B cell (primary cell): ENCODE data around the gene SPG7. TPM values are rescaled to one million over a fixed set of nuclear protein-coding genes. Genes with fewer than 3 reads are reported as not detected.

ENCODE experiments used
- ATAC-seq: fragments of 200-7000 bp; cut with Tn5 transposase; one replicate; pipeline ENCODE4 v1.10.0; 2021; ENCODE audit warnings: low read depth, mild to moderate bottlenecking, moderate number of reproducible peaks, moderate library complexity
- CTCF ChIA-PET: fragments of 350-600 bp; sonication (Branson Sonifier 250); formaldehyde crosslinking; loops from one replicate; lab custom pipeline; 2021; ENCODE audit warnings: antibody characterized with exemption, inconsistent platforms; lab: Charles Lee
- POLR2A ChIA-PET: fragments of 350-600 bp; sonication (Branson Sonifier 250); formaldehyde crosslinking; loops from one replicate; lab custom pipeline; 2021; ENCODE audit warnings: antibody characterized with exemption; lab: Charles Lee
- DNase-seq: peaks from one replicate; pipeline ENCODE4 v3.0.0; 2013
- H2AFZ ChIP-seq: 2 replicates; pipeline ENCODE4 v1.6.1; 2012; ENCODE audit warnings: mild to moderate bottlenecking, low read depth, low read length; ENCODE audit not compliant: insufficient read depth, poor library complexity, severe bottlenecking
- H3K27ac ChIP-seq, 2 donors: 1 replicate in 1 of 2; 2 replicates in 1 of 2; pipeline ENCODE4 v1.5.1; 2012 to 2013; ENCODE audit warnings: low read length in 2 of 2, mild to moderate bottlenecking in 2 of 2, moderate library complexity in 1 of 2
- H3K27me3 ChIP-seq, 4 experiments: fragments of 200-600 bp in 1 of 4; sonication (generic) in 1 of 4; replicated peaks in 1 of 4; 1 replicate in 2 of 4; 2 replicates in 2 of 4; pipeline versions ENCODE4 v1.6.1 to v1.7.0; 2013 to 2016; ENCODE audit warnings: low read length in 3 of 4, mild to moderate bottlenecking in 2 of 4, mixed read lengths in 1 of 4, moderate library complexity in 1 of 4; ENCODE audit not compliant: insufficient read depth in 4 of 4, control insufficient read depth in 3 of 4; ENCODE audit errors: control extremely low read depth in 1 of 4
- H3K36me3 ChIP-seq, 2 experiments: replicated peaks in 1 of 2; 1 replicate in 1 of 2; 2 replicates in 1 of 2; pipeline versions ENCODE4 v1.6.1 to v1.7.1; 2013; ENCODE audit warnings: low read length in 1 of 2; ENCODE audit not compliant: insufficient read depth in 2 of 2, control insufficient read depth in 1 of 2; ENCODE audit errors: control extremely low read depth in 1 of 2, extremely low read depth in 1 of 2
- H3K4me1 ChIP-seq, 2 donors: fragments of 200-600 bp in 1 of 2; sonication (generic) in 1 of 2; 1 replicate in 1 of 2; 2 replicates in 1 of 2; pipeline versions ENCODE4 v1.5.1 to v1.6.1; 2013 to 2017; ENCODE audit warnings: low read length in 2 of 2; ENCODE audit not compliant: control insufficient read depth in 2 of 2, insufficient read depth in 2 of 2
- H3K4me2 ChIP-seq: replicated peaks from 2 replicates; pipeline ENCODE3; 2012; ENCODE audit warnings: mild to moderate bottlenecking, low read depth, low read length; ENCODE audit not compliant: poor library complexity, severe bottlenecking
- H3K4me3 ChIP-seq, 5 experiments: fragments of 200-600 bp in 1 of 5; sonication (generic) in 1 of 5; 1 replicate in 3 of 5; 2 replicates in 2 of 5; pipeline versions ENCODE4 v1.5.1 to v1.7.0; 2011 to 2016; ENCODE audit warnings: low read length in 4 of 5, mild to moderate bottlenecking in 4 of 5, low read depth in 2 of 5, control low read depth in 1 of 5, moderate library complexity in 1 of 5; ENCODE audit not compliant: insufficient read depth in 1 of 5; ENCODE audit errors: control extremely low read depth in 1 of 5, extremely low read depth in 1 of 5
- H3K79me2 ChIP-seq: fragments of 200-600 bp; sonication (generic); one replicate; pipeline ENCODE4 v1.6.0; 2016; ENCODE audit warnings: low read length; ENCODE audit not compliant: control insufficient read depth, insufficient read depth
- H3K9ac ChIP-seq: fragments of 200-600 bp; sonication (generic); 2 replicates; pipeline ENCODE4 v1.6.1; 2017; ENCODE audit warnings: mild to moderate bottlenecking, low read length, moderate library complexity
- H3K9me3 ChIP-seq, 3 donors: one replicate each; pipeline versions ENCODE4 v1.6.1 to v1.7.1; 2013; ENCODE audit warnings: low read length in 2 of 3; ENCODE audit not compliant: control insufficient read depth in 2 of 3, insufficient read depth in 1 of 3; ENCODE audit errors: control extremely low read depth in 1 of 3
- H4K20me1 ChIP-seq: 2 replicates; pipeline ENCODE4 v1.6.0; 2012; ENCODE audit warnings: mild to moderate bottlenecking, low read length; ENCODE audit not compliant: insufficient read depth, control insufficient read depth, poor library complexity, severe bottlenecking
- H3K27ac Mint-ChIP-seq: one replicate; pipeline ENCODE4 v1.8.0; 2021; ENCODE audit warnings: mixed read lengths
- H3K27me3 Mint-ChIP-seq: one replicate; pipeline ENCODE4 v1.8.0; 2021; ENCODE audit warnings: mixed read lengths
- H3K4me1 Mint-ChIP-seq: one replicate; pipeline ENCODE4 v1.8.0; 2021; ENCODE audit warnings: mixed read lengths
- H3K4me3 Mint-ChIP-seq: one replicate; pipeline ENCODE4 v1.8.0; 2021; ENCODE audit warnings: mixed read lengths
- H3K9me3 Mint-ChIP-seq: one replicate; pipeline ENCODE4 v1.8.0; 2022; ENCODE audit warnings: mixed read lengths; ENCODE audit not compliant: insufficient read depth
- CTCF ChIP-seq: fragments of 200-600 bp; IDR thresholded peaks from one replicate; pipeline ENCODE4 v1.8.0; 2022; ENCODE audit warnings: antibody characterized with exemption, mild to moderate bottlenecking
- EZH2 ChIP-seq: IDR thresholded peaks from 2 replicates; pipeline ENCODE4 v1.6.1; 2012; ENCODE audit warnings: borderline replicate concordance, low read depth, mild to moderate bottlenecking, moderate library complexity, low read length; ENCODE audit not compliant: insufficient read depth, poor library complexity, severe bottlenecking
- WGBS: methylation state at CpG from one replicate; pipeline ENCODE4 v1.1.5; 2013; ENCODE audit warnings: missing lambda C conversion rate; ENCODE audit not compliant: insufficient coverage; 5-methylcytosine and 5-hydroxymethylcytosine counted together
- intact Hi-C: fragments of 100-400 bp; cut with micrococcal nuclease; formaldehyde crosslinking; loops from one replicate; pipeline ENCODE4 v1.10.0; 2022
- polyA plus RNA-seq: library from polyadenylated mRNA; depleted of rRNA; stranded (reverse); fragments of >200 nt; gene quantifications from 2 replicates; pipeline ENCODE4 v1.2.3, GENCODE V29; 2012
- total RNA-seq, 2 donors: library from RNA; stranded (reverse); fragments of 120-200 nt in 1 of 2; gene quantifications; 1 replicate in 1 of 2; 2 replicates in 1 of 2; pipeline versions ENCODE4 v1.2.3 to v1.2.4, GENCODE V29; 2013 to 2022

The SPG7 gene
- total and polyA plus RNA-seq, 2 donors (not counting 1 experiment from before 2014, with no cell fraction given) = 146 to 157 TPM

GRCh38 chr16:89553733-89554132, 45.5 kb downstream of the SPG7 start:
- H3K4me3 Mint-ChIP-seq = no peak overlapping the region
- WGBS = 94% methylated on average over 18 of the region's 18 CpGs
- H3K9me3 ChIP-seq = no peaks in the 10 kb centered on the region
- H3K4me1 ChIP-seq = peaks cover 0 to 3% of the 10 kb centered on the region in 2 donors
- peaks cover under 1 to 36% of the 10 kb centered on the region in 2 experiments for H3K36me3 ChIP-seq
- no peak overlapping the region for H3K4me3 ChIP-seq
- H3K27ac Mint-ChIP-seq = no peak overlapping the region
- ChIA-PET CTCF (no interaction called here), POLR2A (interaction anchor here (0.6 kb wide), 1 partner anchor 74 kb away, joined by 9 read pairs; no protein-coding TSS in a partner anchor)
- H3K4me2 ChIP-seq = no peak overlapping the region
- TF ChIP-seq CTCF (no peak), EZH2 (no peak)
- H2AFZ ChIP-seq = no peak overlapping the region
- DNase-seq (no peak), ATAC-seq (no peak)
- H3K9ac ChIP-seq = no peak overlapping the region
- no peaks in the 10 kb centered on the region for H3K27me3 ChIP-seq
- no peaks in the 10 kb centered on the region for H3K27me3 Mint-ChIP-seq
- H4K20me1 ChIP-seq = no peaks in the 10 kb centered on the region
- H3K9me3 Mint-ChIP-seq = no peaks in the 10 kb centered on the region
- H3K79me2 ChIP-seq = peaks cover 10% of the 10 kb centered on the region
- peaks cover 4% of the 10 kb centered on the region for H3K4me1 Mint-ChIP-seq
- intact Hi-C loops = no loop called here
- no peak overlapping the region for H3K27ac ChIP-seq

- intact Hi-C loops = no loop called here
- 98% methylated on average over 12 of the region's 12 CpGs for WGBS
- Histone ChIP-seq H3K4me1 (peaks cover 0 to 1% of the 10 kb centered on the region in 2 donors), H3K4me2 (no peak overlapping the region), H3K27me3 (no peaks in the 10 kb centered on the region), H3K4me3 (no peak overlapping the region), H3K79me2 (peaks cover 10% of the 10 kb centered on the region), H4K20me1 (no peaks in the 10 kb centered on the region), H3K9ac (no peak overlapping the region), H3K36me3 (peaks cover 0 to 30% of the 10 kb centered on the region in 2 experiments), H3K27ac (no peak overlapping the region), H2AFZ (no peak overlapping the region), H3K9me3 (no peaks in the 10 kb centered on the region)
- ATAC-seq (no peak), DNase-seq (no peak)
- Mint-ChIP-seq H3K27ac (no peak overlapping the region), H3K9me3 (no peaks in the 10 kb centered on the region), H3K27me3 (no peaks in the 10 kb centered on the region), H3K4me3 (no peak overlapping the region), H3K4me1 (peaks cover 3% of the 10 kb centered on the region)
- POLR2A ChIA-PET = interaction anchor here (0.5 kb wide), 1 partner anchor 73 kb away, joined by 10 read pairs; no protein-coding TSS in a partner anchor
- TF ChIP-seq CTCF (no peak), EZH2 (no peak)
- CTCF ChIA-PET = interaction anchor here (0.7 to 1.0 kb wide), 2 partner anchors 144 to 890 kb away, joined by 3 read pairs; no protein-coding TSS in a partner anchor
Measured at GRCh38 chr16:89554343-89554742, 46.1 kb downstream of the SPG7 start.
